ENCODE data around the gene CSH2. TPM values are rescaled to one million over a fixed set of nuclear protein-coding genes. Genes with fewer than 3 reads are reported as not detected.

CSH2 gene
- total and polyA plus RNA-seq, 7 donors, result not detected

- 16 to 26% (median 22%) methylated on average over 7 of the region's 7 CpGs for WGBS, 3 donors
- ATAC-seq, result peak; percentile 47 to 71 (median 70)
Measured at GRCh38 chr17:63838631-63839171, 34.8 kb downstream of the CSH2 start.

GRCh38 chr17:63837962-63838600 is 35.4 kb downstream of the CSH2 start:
- Histone ChIP-seq H3K9me3 (no peaks in the 10 kb centered on the region), H3K4me1 (peaks cover 55% of the 10 kb centered on the region), H3K4me3 (peak overlapping the region; percentile 83), H3K27me3 (ENCODE audit: insufficient read depth in 3 of 3, low read length in 2 of 3) (no peaks in the 10 kb centered on the region), H3K36me3 (ENCODE audit: insufficient read depth in 1 of 2, low read depth in 1 of 2) (peaks cover 12 to 41% of the 10 kb centered on the region in 2 donors), H3K27ac (peak overlapping the region; percentile 80)
- 51 to 62% (median 55%) methylated on average over 5 of the region's 5 CpGs for WGBS, 3 donors
- TF ChIP-seq CTCF (IDR thresholded peaks at IDR 0.05), result no peak
- DNase-seq (peak in 1 of 2 donors; percentile 60), ATAC-seq (peak in 1 of 4 donors; percentile 0)
- intact Hi-C loops (cut with DNase I), result loop anchor here in 1 of 2 donors (5.0 kb wide), 1 partner anchor 141 kb away; no protein-coding TSS in a partner anchor

More at GRCh38 chr17:63838631-63839171, 34.8 kb downstream of the CSH2 start:
- Histone ChIP-seq H3K9me3 (no peaks in the 10 kb centered on the region), H3K36me3 (ENCODE audit: insufficient read depth in 1 of 2, low read depth in 1 of 2) (peaks cover 9 to 35% of the 10 kb centered on the region in 2 donors), H3K4me3 (peak overlapping the region; percentile 83), H3K27ac (peak overlapping the region; percentile 80), H3K27me3 (ENCODE audit: insufficient read depth in 3 of 3, low read length in 2 of 3) (no peaks in the 10 kb centered on the region), H3K4me1 (peaks cover 56% of the 10 kb centered on the region)
- DNase-seq, result peak; percentile 95 to 98
- intact Hi-C loops (cut with DNase I), result loop anchor here in 1 of 2 donors (5.0 kb wide), 1 partner anchor 141 kb away; no protein-coding TSS in a partner anchor
- TF ChIP-seq CTCF (IDR thresholded peaks at IDR 0.05), result no peak

GRCh38 chr17:63837480-63837879 is 36.0 kb downstream of the CSH2 start:
- Histone ChIP-seq H3K4me3 (no peak overlapping the region), H3K4me1 (peaks cover 55% of the 10 kb centered on the region), H3K27me3 (ENCODE audit: insufficient read depth in 3 of 3, low read length in 2 of 3) (no peaks in the 10 kb centered on the region), H3K9me3 (no peaks in the 10 kb centered on the region), H3K36me3 (ENCODE audit: insufficient read depth in 1 of 2, low read depth in 1 of 2) (peaks cover 12 to 47% of the 10 kb centered on the region in 2 donors), H3K27ac (peak overlapping the region; percentile 80)
- DNase-seq, result no peak
- intact Hi-C loops (cut with DNase I), result loop anchor here in 1 of 2 donors (5.0 kb wide), 1 partner anchor 140 kb away; no protein-coding TSS in a partner anchor
- ATAC-seq, result no peak
- 70 to 85% (median 74%) methylated on average over 12 of the region's 12 CpGs for WGBS, 3 donors
- no peak for TF ChIP-seq CTCF (IDR thresholded peaks at IDR 0.05)

- DNase-seq, result no peak
- intact Hi-C loops (cut with DNase I), result loop anchor here in 1 of 2 donors (5.0 kb wide), 1 partner anchor 140 kb away; no protein-coding TSS in a partner anchor
- TF ChIP-seq CTCF (IDR thresholded peaks at IDR 0.05), result no peak
- no peak for ATAC-seq
- H3K9me3 ChIP-seq, result no peaks in the 10 kb centered on the region
- 91 to 97% (median 93%) methylated on average over 7 of the region's 7 CpGs for WGBS, 3 donors
- H3K27me3 ChIP-seq (ENCODE audit: insufficient read depth in 3 of 3, low read length in 2 of 3), result no peaks in the 10 kb centered on the region
- no peak overlapping the region for H3K27ac ChIP-seq
- H3K4me1 ChIP-seq, result peaks cover 55% of the 10 kb centered on the region
- peaks cover 14 to 54% of the 10 kb centered on the region in 2 donors for H3K36me3 ChIP-seq (ENCODE audit: insufficient read depth in 1 of 2, low read depth in 1 of 2)
- H3K4me3 ChIP-seq, result no peak overlapping the region
Measured at GRCh38 chr17:63836811-63837210, 36.7 kb downstream of the CSH2 start.
